HL-60 (cell line): ENCODE results near the gene DOK6.

Experiments
- DNase-seq, 2 experiments: peaks; one replicate each; pipeline ENCODE4 v3.0.0-alpha.2; 2010 to 2020; ENCODE audit warnings: low read depth in 1 of 2, low spot score in 1 of 2
- H3K27ac ChIP-seq: fragments of 250-450 bp; sonication (Bioruptor Pico); replicated peaks from 2 replicates; pipeline ENCODE4 v1.5.1; 2020; ENCODE audit warnings: mild to moderate bottlenecking, moderate library complexity
- H3K27me3 ChIP-seq: fragments of 250-450 bp; sonication (Bioruptor Pico); 2 replicates; pipeline ENCODE4 v1.5.1; 2021; ENCODE audit warnings: mild to moderate bottlenecking, moderate library complexity; ENCODE audit not compliant: insufficient read depth, poor library complexity, severe bottlenecking
- H3K4me3 ChIP-seq: replicated peaks from 2 replicates; pipeline ENCODE4 v1.5.1; 2011; ENCODE audit warnings: mild to moderate bottlenecking, control low read depth, low read length; ENCODE audit not compliant: insufficient read depth
- CTCF ChIP-seq: IDR thresholded peaks from one replicate; pipeline ENCODE4 v1.5.1; 2011; ENCODE audit warnings: low read length, control low read depth, inconsistent platforms; ENCODE audit not compliant: insufficient read depth
- GABPA ChIP-seq: IDR thresholded peaks from 2 replicates; pipeline ENCODE4 v1.6.1; 2012; ENCODE audit warnings: low read depth
- POLR2AphosphoS5 ChIP-seq: IDR thresholded peaks from 2 replicates; pipeline ENCODE4 v1.6.1; 2012; ENCODE audit warnings: low read depth
- REST ChIP-seq: IDR thresholded peaks from 2 replicates; pipeline ENCODE4 v1.6.1; 2012; ENCODE audit warnings: low read depth; ENCODE audit not compliant: insufficient replicate concordance
- SPI1 ChIP-seq: IDR thresholded peaks from 2 replicates; pipeline ENCODE4 v1.6.1; 2012; ENCODE audit warnings: low read depth, mild to moderate bottlenecking, borderline replicate concordance

The DOK6 gene

GRCh38 chr18:69789794-69790193, 389.1 kb downstream of the DOK6 start:
- no peak for DNase-seq
- Histone ChIP-seq H3K27ac (no peak overlapping the region), H3K27me3 (no peaks in the 10 kb centered on the region), H3K4me3 (no peak overlapping the region)
- TF ChIP-seq GABPA (no peak), SPI1 (no peak), POLR2AphosphoS5 (no peak), CTCF (no peak), REST (no peak)

- no peaks in the 10 kb centered on the region for H3K27me3 ChIP-seq
- TF ChIP-seq CTCF (no peak), REST (no peak), SPI1 (no peak), GABPA (no peak), POLR2AphosphoS5 (no peak)
- no peak overlapping the region for H3K27ac ChIP-seq
- no peak overlapping the region for H3K4me3 ChIP-seq
- no peak for DNase-seq
Observed at GRCh38 chr18:69790649-69791048, 390.0 kb downstream of the DOK6 start.

GRCh38 chr18:69795791-69796190, 395.1 kb downstream of the DOK6 start:
- TF ChIP-seq GABPA (no peak), SPI1 (no peak), REST (no peak), CTCF (no peak), POLR2AphosphoS5 (no peak)
- Histone ChIP-seq H3K4me3 (no peak overlapping the region), H3K27ac (no peak overlapping the region), H3K27me3 (no peaks in the 10 kb centered on the region)
- DNase-seq = no peak
